Right lobe of liver (tissue), 4 donors: Measurements from ENCODE around the gene CDH23.

Experiments used
- POLR2A ChIP-seq: fragments of 450-650 bp; IDR thresholded peaks from one replicate; pipeline ENCODE4 v1.6.1; 2017; ENCODE audit warnings: antibody characterized with exemption, mild to moderate bottlenecking
- TF ChIP-seq, protein P1 (sequence below), 4 donors: fragments of 200-600 bp in 3 of 4; fragments of 450-650 bp in 1 of 4; IDR thresholded peaks; one replicate each; pipeline versions ENCODE4 v1.5.1 to v1.8.0; 2016 to 2022; ENCODE audit warnings: antibody characterized with exemption in 4 of 4, mild to moderate bottlenecking in 2 of 4
- donor health status: DM: no; HTN: no; CAD: no.
- donor health status: DM: no; HTN: no; CAD: no.
- donor health status: DM: no; HTN: yes; CAD: no.

DNA sequence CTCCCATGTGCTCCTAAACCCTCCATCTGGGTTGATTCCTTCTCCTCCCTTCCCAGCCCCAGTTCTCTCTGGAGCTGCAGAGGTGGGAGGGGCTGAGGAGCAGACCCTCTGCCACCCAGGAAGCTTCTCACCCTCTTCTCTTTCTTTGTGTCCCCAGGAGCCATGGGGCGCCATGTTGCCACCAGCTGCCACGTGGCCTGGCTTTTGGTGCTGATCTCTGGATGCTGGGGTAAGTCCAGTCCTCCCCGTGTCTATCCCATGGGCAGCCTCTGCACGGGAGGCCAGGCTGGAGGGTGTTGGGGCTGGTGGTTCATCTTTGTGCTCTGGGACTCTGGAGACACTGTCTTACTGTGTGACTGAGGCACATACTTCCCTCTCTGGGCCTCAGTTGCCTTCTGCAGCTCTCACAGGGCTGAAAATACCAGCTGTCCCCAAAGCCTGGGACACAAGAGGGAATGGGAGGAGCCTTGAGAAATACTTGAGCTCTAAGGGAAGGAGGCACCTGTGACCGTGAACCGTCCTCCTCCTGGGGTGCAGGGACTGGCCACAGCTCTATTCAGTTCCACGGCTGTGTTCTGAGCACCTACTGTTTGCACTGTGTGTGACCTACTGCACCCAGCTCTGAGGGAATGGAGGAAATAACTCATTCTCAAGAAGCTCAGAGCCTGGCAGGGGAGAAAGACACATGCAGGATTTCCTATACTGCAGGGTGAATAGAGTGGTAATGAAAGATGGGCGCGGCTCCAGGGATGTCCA lies 43.1 kb downstream of the CDH23 start:
- no peak for TF ChIP-seq POLR2A
- TF ChIP-seq, protein P1, sequence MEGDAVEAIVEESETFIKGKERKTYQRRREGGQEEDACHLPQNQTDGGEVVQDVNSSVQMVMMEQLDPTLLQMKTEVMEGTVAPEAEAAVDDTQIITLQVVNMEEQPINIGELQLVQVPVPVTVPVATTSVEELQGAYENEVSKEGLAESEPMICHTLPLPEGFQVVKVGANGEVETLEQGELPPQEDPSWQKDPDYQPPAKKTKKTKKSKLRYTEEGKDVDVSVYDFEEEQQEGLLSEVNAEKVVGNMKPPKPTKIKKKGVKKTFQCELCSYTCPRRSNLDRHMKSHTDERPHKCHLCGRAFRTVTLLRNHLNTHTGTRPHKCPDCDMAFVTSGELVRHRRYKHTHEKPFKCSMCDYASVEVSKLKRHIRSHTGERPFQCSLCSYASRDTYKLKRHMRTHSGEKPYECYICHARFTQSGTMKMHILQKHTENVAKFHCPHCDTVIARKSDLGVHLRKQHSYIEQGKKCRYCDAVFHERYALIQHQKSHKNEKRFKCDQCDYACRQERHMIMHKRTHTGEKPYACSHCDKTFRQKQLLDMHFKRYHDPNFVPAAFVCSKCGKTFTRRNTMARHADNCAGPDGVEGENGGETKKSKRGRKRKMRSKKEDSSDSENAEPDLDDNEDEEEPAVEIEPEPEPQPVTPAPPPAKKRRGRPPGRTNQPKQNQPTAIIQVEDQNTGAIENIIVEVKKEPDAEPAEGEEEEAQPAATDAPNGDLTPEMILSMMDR (IDR thresholded peaks at IDR 0.05): no peak
